GM12878 (cell line): ENCODE results near the gene CNOT8.

ENCODE experiments used
- CEBPB ChIP-seq, 2 experiments: fragments of 150-350 bp in 1 of 2; IDR thresholded peaks; 2 replicates each; pipeline ENCODE4 v1.6.1; 2012 to 2014; ENCODE audit warnings: low read depth in 2 of 2, low read length in 2 of 2, borderline replicate concordance in 1 of 2, inconsistent platforms in 1 of 2
- CTCF ChIP-seq, 3 experiments: IDR thresholded peaks in 2 of 3; conservative IDR thresholded peaks in 1 of 3; 2 replicates each; pipeline ENCODE4 v1.5.1; 2011; ENCODE audit warnings: low read depth in 3 of 3, low read length in 3 of 3, mild to moderate bottlenecking in 3 of 3, control low read depth in 2 of 3, moderate library complexity in 2 of 3, inconsistent platforms in 1 of 3, mixed read lengths in 1 of 3; ENCODE audit not compliant: control insufficient read depth in 2 of 3, insufficient read depth in 1 of 3; ENCODE audit errors: extremely low read depth in 1 of 3
- POLR2A ChIP-seq: IDR thresholded peaks from 2 replicates; pipeline ENCODE4 v1.6.1; 2011; ENCODE audit warnings: low read depth, mild to moderate bottlenecking, low read length
- REST ChIP-seq: IDR thresholded peaks from 2 replicates; pipeline ENCODE4 v1.6.1; 2012; ENCODE audit warnings: mild to moderate bottlenecking, low read depth, low read length

- TF ChIP-seq REST (no peak), CEBPB (IDR thresholded peaks at IDR 0.05; ENCODE audit: borderline replicate concordance in 1 of 2, low read depth in 2 of 2, low read length in 2 of 2) (no peak), POLR2A (no peak), CTCF (IDR thresholded peaks at IDR 0.05 in 2 of 3, conservative IDR thresholded peaks at IDR 0.05 in 1 of 3; ENCODE audit: control insufficient read depth in 2 of 3, extremely low read depth in 1 of 3, insufficient read depth in 1 of 3, low read depth in 3 of 3, low read length in 3 of 3) (no peak)
Measured at GRCh38 chr5:154865466-154866184, 7.2 kb downstream of the CNOT8 start.
